Fibroblast of peridontal ligament (primary cell): Measurements from ENCODE around the gene AMIGO3.
"Not testable (repeated sequence)": the region's sequence is repeated elsewhere in the genome, so short reads cannot be mapped to it uniquely, and the experiment has no call there.

ENCODE experiments used
- DNase-seq: peaks from one replicate; pipeline ENCODE4 v3.0.0-alpha.2; 2010; ENCODE audit errors: extremely low read depth

AMIGO3 gene

GRCh38 chr3:49688338-49689045, 31.0 kb downstream of the AMIGO3 start:
- not testable (repeated sequence) for DNase-seq

- not testable (repeated sequence) for DNase-seq
Measured at GRCh38 chr3:49687424-49687795, 32.1 kb downstream of the AMIGO3 start.

GRCh38 chr3:49686769-49687423, 32.6 kb downstream of the AMIGO3 start:
- peak; percentile 21 for DNase-seq

- DNase-seq, result not testable (repeated sequence)
Measured at GRCh38 chr3:49686346-49686745, 33.1 kb downstream of the AMIGO3 start.

- DNase-seq, result not testable (repeated sequence)
Measured at GRCh38 chr3:49685846-49686245, 33.6 kb downstream of the AMIGO3 start.

GRCh38 chr3:49685103-49685502, 34.4 kb downstream of the AMIGO3 start:
- DNase-seq, result not testable (repeated sequence)

GRCh38 chr3:49684453-49684852, 35.0 kb downstream of the AMIGO3 start:
- not testable (repeated sequence) for DNase-seq

GRCh38 chr3:49683162-49683561, 36.3 kb downstream of the AMIGO3 start:
- no peak for DNase-seq

- no peak for DNase-seq
Measured at GRCh38 chr3:49681543-49681942, 37.9 kb downstream of the AMIGO3 start.

- DNase-seq, result no peak
Measured at GRCh38 chr3:49681232-49681522, 38.3 kb downstream of the AMIGO3 start.

GRCh38 chr3:49680493-49681231, 38.8 kb downstream of the AMIGO3 start:
- DNase-seq, result no peak

- no peak for DNase-seq
Measured at GRCh38 chr3:49675912-49676311, 43.6 kb downstream of the AMIGO3 start.

- DNase-seq, result no peak
Measured at GRCh38 chr3:49674497-49674983, 44.9 kb downstream of the AMIGO3 start.

- DNase-seq, result peak; percentile 94
Measured at GRCh38 chr3:49673715-49674496, 45.6 kb downstream of the AMIGO3 start, which contains the start of gene APEH. TSS of gene APEH (plus strand) at chr3:49674351. CDS start at chr3:49674402, 51 bp downstream.

- no peak for DNase-seq
Measured at GRCh38 chr3:49673121-49673714, 46.3 kb downstream of the AMIGO3 start.

GRCh38 chr3:49671291-49672288, 47.9 kb downstream of the AMIGO3 start:
- peak; percentile 55 for DNase-seq

- no peak for DNase-seq
Measured at GRCh38 chr3:49670940-49671290, 48.6 kb downstream of the AMIGO3 start.

- no peak for DNase-seq
Measured at GRCh38 chr3:49669352-49669751, 50.1 kb downstream of the AMIGO3 start.

- DNase-seq, result no peak
Measured at GRCh38 chr3:49668861-49669260, 50.6 kb downstream of the AMIGO3 start.

GRCh38 chr3:49668414-49668797, 51.1 kb downstream of the AMIGO3 start:
- DNase-seq, result no peak
